ENCODE measurements around the gene LSM12. TPM values are rescaled to one million over a fixed set of nuclear protein-coding genes. Genes with fewer than 3 reads are reported as not detected.

Gene LSM12
- total RNA-seq, 2 experiments from 2014 or later, result 61.1 to 62.8 TPM

GRCh38 chr17:44079877-44080821 lies 13.7 kb upstream of the LSM12 start:
- Mint-ChIP-seq H3K27me3 (no peaks in the 10 kb centered on the region), H3K27ac (no peak overlapping the region), H3K4me1 (no peaks in the 10 kb centered on the region), H3K9me3 (no peaks in the 10 kb centered on the region), H3K4me3 (no peak overlapping the region), H3K36me3 (ENCODE audit: low read depth) (peaks cover 39% of the 10 kb centered on the region)
- ChIA-PET CTCF (no interaction called here), POLR2A (interaction anchor here (0.7 kb wide), 1 partner anchor 10 kb away, joined by 3 read pairs; the partner anchor contains the start of gene G6PC3)
- no peak for DNase-seq

GRCh38 chr17:44078412-44078811 lies 11.9 kb upstream of the LSM12 start:
- ChIA-PET CTCF (no interaction called here), POLR2A (interaction anchor here (1.1 kb wide), 1 partner anchor 12 kb away, joined by 4 read pairs; the partner anchor contains the start of gene LSM12)
- Mint-ChIP-seq H3K27me3 (no peaks in the 10 kb centered on the region), H3K27ac (no peak overlapping the region), H3K9me3 (no peaks in the 10 kb centered on the region), H3K36me3 (ENCODE audit: low read depth) (peaks cover 36% of the 10 kb centered on the region), H3K4me3 (no peak overlapping the region), H3K4me1 (no peaks in the 10 kb centered on the region)
- DNase-seq, result no peak

DNA sequence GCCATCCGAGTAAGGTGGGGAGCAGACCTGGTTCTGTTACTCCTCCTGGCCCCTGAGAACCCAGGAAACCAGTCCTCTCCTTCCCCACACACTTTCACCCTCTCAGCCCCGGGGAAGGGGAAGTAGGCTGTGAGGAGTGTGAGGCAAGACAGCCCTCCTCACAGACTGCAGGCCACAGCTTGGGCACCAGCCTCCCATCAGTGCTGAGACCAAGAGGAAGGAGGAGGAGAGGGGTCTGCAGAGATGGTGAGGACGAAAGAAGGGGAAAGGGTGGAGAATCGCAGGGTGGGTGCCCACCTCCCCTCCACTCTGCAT lies 11.1 kb upstream of the LSM12 start:
- ChIA-PET CTCF (no interaction called here), POLR2A (no interaction called here)
- no peak for DNase-seq
- Mint-ChIP-seq H3K36me3 (ENCODE audit: low read depth) (peaks cover 34% of the 10 kb centered on the region), H3K27ac (no peak overlapping the region), H3K4me3 (no peak overlapping the region), H3K9me3 (no peaks in the 10 kb centered on the region), H3K4me1 (peaks cover 5% of the 10 kb centered on the region), H3K27me3 (no peaks in the 10 kb centered on the region)

DNA sequence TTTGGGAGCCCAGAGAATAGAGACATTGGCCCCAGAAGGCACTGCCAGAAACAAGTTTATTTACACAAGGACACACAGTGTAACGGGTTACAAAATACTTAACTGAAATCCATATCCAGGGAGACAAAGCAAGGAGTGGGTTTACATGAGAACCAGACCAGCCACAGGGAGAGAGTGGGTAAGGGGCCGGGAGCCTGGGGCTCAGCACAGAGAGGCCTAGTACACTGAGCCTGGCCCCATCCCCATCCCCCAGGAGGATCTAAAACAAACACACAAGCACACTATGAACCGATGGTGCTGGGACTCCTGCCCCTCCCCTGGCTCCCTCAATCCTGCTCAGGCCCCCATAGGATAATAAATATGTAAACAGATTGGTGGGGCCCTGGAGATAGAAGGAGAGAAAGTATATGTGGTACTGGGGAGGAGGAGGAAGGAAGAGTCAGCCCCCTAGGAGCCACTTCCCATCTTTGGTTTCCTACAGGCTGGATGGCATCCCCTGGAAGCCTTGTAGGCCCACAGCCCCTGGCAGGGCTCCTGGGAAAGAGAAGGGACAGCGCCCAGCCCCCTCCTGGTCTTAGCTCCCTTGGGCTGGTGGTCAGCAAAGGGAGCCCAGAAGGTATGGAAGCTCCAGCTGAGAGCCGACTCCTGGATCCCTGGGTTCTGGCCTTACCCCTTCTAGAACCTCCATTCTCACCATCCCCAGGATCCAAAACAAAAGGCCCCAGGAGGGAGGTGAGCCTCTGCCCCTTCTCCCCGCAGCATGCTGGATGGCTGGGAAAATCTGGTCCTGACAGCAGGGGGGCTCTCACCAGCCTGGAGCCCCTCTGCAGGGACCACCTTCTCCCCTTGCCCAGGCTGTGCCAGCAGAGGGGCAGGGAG lies 10.5 kb upstream of the LSM12 start:
- ChIA-PET POLR2A (no interaction called here), CTCF (no interaction called here)
- no peak for DNase-seq
- Mint-ChIP-seq H3K9me3 (no peaks in the 10 kb centered on the region), H3K4me1 (peaks cover 7% of the 10 kb centered on the region), H3K27ac (no peak overlapping the region), H3K36me3 (ENCODE audit: low read depth) (peaks cover 28% of the 10 kb centered on the region), H3K27me3 (no peaks in the 10 kb centered on the region), H3K4me3 (no peak overlapping the region)

- POLR2A ChIA-PET, result interaction anchor here (1.7 kb wide), 1 partner anchor 10 kb away, joined by 10 read pairs; the partner anchor contains the start of gene LSM12
- CTCF ChIA-PET, result no interaction called here
- no peaks in the 10 kb centered on the region for H3K27me3 Mint-ChIP-seq
- peaks cover 18% of the 10 kb centered on the region for H3K4me1 Mint-ChIP-seq
- no peak for DNase-seq
- no peak overlapping the region for H3K27ac Mint-ChIP-seq
- H3K9me3 Mint-ChIP-seq, result no peaks in the 10 kb centered on the region
- H3K36me3 Mint-ChIP-seq (ENCODE audit: low read depth), result peaks cover 27% of the 10 kb centered on the region
- no peak overlapping the region for H3K4me3 Mint-ChIP-seq
These were observed 9.3 kb upstream of the LSM12 start for GRCh38 chr17:44075598-44076293.

DNA sequence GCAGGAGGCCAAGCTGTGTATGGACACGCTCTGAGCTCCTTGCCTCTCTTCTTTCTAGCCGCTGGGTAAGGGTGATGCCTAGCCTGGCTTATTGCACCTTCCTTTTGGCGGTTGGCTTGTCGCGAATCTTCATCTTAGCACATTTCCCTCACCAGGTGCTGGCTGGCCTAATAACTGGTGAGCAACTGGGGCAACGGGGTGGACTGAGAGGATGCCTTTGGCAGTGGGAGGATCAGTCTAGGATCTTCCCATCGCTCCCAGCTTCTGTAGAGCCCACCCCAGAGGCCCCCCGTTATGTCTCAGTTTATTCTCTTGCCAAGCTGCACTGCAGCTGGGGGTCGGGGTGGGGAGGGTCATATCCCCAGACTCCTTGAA lies 8.4 kb upstream of the LSM12 start:
- ChIA-PET POLR2A (interaction anchor here (1.0 to 1.7 kb wide), 2 partner anchors 9 kb away, joined by 3 to 10 read pairs; partner anchors contain the start of gene LSM12), CTCF (interaction anchor here (2.0 kb wide), 1 partner anchor 9 kb away, joined by 8 read pairs; no protein-coding TSS in a partner anchor)
- Mint-ChIP-seq H3K9me3 (no peaks in the 10 kb centered on the region), H3K4me1 (peaks cover 24% of the 10 kb centered on the region), H3K36me3 (ENCODE audit: low read depth) (peaks cover 21% of the 10 kb centered on the region), H3K27ac (no peak overlapping the region), H3K4me3 (no peak overlapping the region), H3K27me3 (no peaks in the 10 kb centered on the region)
- DNase-seq, result no peak

- ChIA-PET CTCF (interaction anchor here (2.0 kb wide), 1 partner anchor 10 kb away, joined by 8 read pairs; no protein-coding TSS in a partner anchor), POLR2A (interaction anchor here (1.0 to 1.7 kb wide), 2 partner anchors 9 kb away, joined by 3 to 10 read pairs; partner anchors contain the start of gene LSM12)
- Mint-ChIP-seq H3K27ac (no peak overlapping the region), H3K9me3 (no peaks in the 10 kb centered on the region), H3K27me3 (no peaks in the 10 kb centered on the region), H3K4me3 (no peak overlapping the region), H3K4me1 (peaks cover 27% of the 10 kb centered on the region), H3K36me3 (ENCODE audit: low read depth) (peaks cover 19% of the 10 kb centered on the region)
- DNase-seq, result no peak
These were observed 7.9 kb upstream of the LSM12 start for GRCh38 chr17:44074231-44074910.

DNA sequence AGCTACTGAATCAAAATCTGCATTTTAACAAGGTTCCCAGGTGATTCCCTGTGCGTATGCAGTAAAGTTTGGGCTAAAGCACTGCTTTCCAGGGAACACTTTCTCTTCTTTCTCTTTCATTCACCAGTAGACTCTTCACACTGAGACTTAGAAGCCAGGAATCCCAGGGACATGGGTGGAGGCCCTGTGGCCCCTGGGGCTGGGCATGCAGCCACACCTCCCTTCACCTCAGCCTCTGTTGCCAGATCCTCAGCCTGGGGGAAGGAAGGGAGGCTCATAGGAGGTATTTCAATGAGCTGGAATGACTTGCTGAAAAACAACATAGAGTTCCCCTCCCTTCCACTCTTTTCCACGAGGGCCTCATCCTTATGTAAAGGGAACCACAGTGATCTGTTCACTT lies 5.3 kb upstream of the LSM12 start:
- H3K27me3 Mint-ChIP-seq, result no peaks in the 10 kb centered on the region
- peaks cover 33% of the 10 kb centered on the region for H3K4me1 Mint-ChIP-seq
- H3K27ac Mint-ChIP-seq, result peak overlapping the region; percentile 44
- peak overlapping the region; percentile 88 for H3K4me3 Mint-ChIP-seq
- DNase-seq, result no peak
- POLR2A ChIA-PET, result interaction anchor here (0.7 to 1.6 kb wide), 3 partner anchors 16 to 57 kb away, joined by 3 read pairs; partner anchors contain the start of gene TMEM101
- CTCF ChIA-PET, result interaction anchor here (1.0 kb wide), 1 partner anchor 52 kb away, joined by 3 read pairs; the partner anchor contains the start of gene HDAC5
- H3K36me3 Mint-ChIP-seq (ENCODE audit: low read depth), result peaks cover 14% of the 10 kb centered on the region
- no peaks in the 10 kb centered on the region for H3K9me3 Mint-ChIP-seq

GRCh38 chr17:44071198-44071520 lies 4.7 kb upstream of the LSM12 start:
- CTCF ChIA-PET, result no interaction called here
- H3K9me3 Mint-ChIP-seq, result no peaks in the 10 kb centered on the region

GRCh38 chr17:44070455-44071197 lies 4.2 kb upstream of the LSM12 start, which contains the start of gene G6PC3:
Gene G6PC3 (plus strand): TSS chr17:44070735. CDS start chr17:44070966, 231 bp downstream.
- H3K36me3 Mint-ChIP-seq (ENCODE audit: low read depth), result peaks cover 8% of the 10 kb centered on the region
- H3K27ac Mint-ChIP-seq, result peak within 1 kb of the TSS; percentile 85
- no peaks in the 10 kb centered on the region for H3K27me3 Mint-ChIP-seq
- peaks cover 39% of the 10 kb centered on the region for H3K4me1 Mint-ChIP-seq
- H3K4me3 Mint-ChIP-seq, result peak within 1 kb of the TSS; percentile 88
- DNase-seq, result peak; percentile 88
- ChIA-PET CTCF (interaction anchor here (0.7 to 1.4 kb wide), 3 partner anchors 29 to 1072 kb away, joined by 3 to 4 read pairs (median 4); partner anchors contain the start of gene RPL27), POLR2A (interaction anchor here (0.6 to 1.6 kb wide), 6 partner anchors 10 to 438 kb away, joined by 3 read pairs; partner anchors contain the start of gene TMEM101)
- H3K9me3 Mint-ChIP-seq, result no peaks in the 10 kb centered on the region

More at GRCh38 chr17:44071198-44071520, 4.7 kb upstream of the LSM12 start:
- Mint-ChIP-seq H3K27ac (peak overlapping the region; percentile 85), H3K4me3 (peak overlapping the region; percentile 88), H3K4me1 (peaks cover 36% of the 10 kb centered on the region), H3K27me3 (no peaks in the 10 kb centered on the region), H3K36me3 (ENCODE audit: low read depth) (peaks cover 10% of the 10 kb centered on the region)
- POLR2A ChIA-PET, result interaction anchor here (0.7 to 1.6 kb wide), 3 partner anchors 51 to 437 kb away, joined by 3 read pairs; partner anchors contain the start of gene TMEM101
- DNase-seq, result no peak

- Mint-ChIP-seq H3K4me3 (peak overlapping the region; percentile 88), H3K4me1 (peaks cover 42% of the 10 kb centered on the region), H3K27me3 (no peaks in the 10 kb centered on the region), H3K27ac (peak overlapping the region; percentile 85), H3K36me3 (ENCODE audit: low read depth) (peaks cover 6% of the 10 kb centered on the region), H3K9me3 (no peaks in the 10 kb centered on the region)
- POLR2A ChIA-PET, result interaction anchor here (0.6 to 1.3 kb wide), 3 partner anchors 11 to 147 kb away, joined by 3 read pairs; no protein-coding TSS in a partner anchor
- no peak for DNase-seq
- CTCF ChIA-PET, result interaction anchor here (0.7 to 1.4 kb wide), 3 partner anchors 29 to 1072 kb away, joined by 3 to 4 read pairs (median 4); partner anchors contain the start of gene RPL27
These were observed 3.5 kb upstream of the LSM12 start for GRCh38 chr17:44069974-44070454.

All from activated CD4-positive, alpha-beta memory T cell treated with anti-CD3 and anti-CD28 coated beads, Interleukin-2, amount 10 ng/mL, durations not matched to agents 7 days and 5 days (primary cell).